Stimulated activated CD8-positive, alpha-beta memory T cell treated with anti-CD3 and anti-CD28 coated beads, Interleukin-2, amount 100 ng/mL, for 48 hours (primary cell): Measurements from ENCODE around the gene TPCN2.

ENCODE experiments used
- DNase-seq, 2 donors: peaks; one replicate each; pipeline ENCODE4 v3.0.0-alpha.2; 2020; ENCODE audit warnings: low read depth in 2 of 2

The TPCN2 gene

DNA sequence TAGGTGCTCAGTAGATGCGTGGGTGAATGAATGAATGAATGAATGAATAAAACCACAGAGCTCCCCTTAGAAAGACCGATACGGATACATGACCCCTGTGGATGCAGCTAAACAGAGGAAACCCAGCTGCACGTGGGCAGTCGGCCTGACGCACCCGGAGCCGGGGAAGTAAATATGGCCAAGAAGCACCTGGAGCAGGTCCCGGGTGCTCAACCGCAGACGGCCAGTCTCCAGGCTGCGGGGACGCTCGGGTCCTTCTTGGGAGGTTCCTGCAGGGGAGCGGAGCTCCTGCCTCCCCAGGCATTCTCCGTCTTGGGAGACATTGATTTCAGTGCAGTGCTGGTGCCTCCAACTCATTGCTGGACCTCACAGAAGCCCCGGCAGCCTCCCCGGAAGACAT is 11.7 kb upstream of the TPCN2 start:
- DNase-seq = no peak

DNA sequence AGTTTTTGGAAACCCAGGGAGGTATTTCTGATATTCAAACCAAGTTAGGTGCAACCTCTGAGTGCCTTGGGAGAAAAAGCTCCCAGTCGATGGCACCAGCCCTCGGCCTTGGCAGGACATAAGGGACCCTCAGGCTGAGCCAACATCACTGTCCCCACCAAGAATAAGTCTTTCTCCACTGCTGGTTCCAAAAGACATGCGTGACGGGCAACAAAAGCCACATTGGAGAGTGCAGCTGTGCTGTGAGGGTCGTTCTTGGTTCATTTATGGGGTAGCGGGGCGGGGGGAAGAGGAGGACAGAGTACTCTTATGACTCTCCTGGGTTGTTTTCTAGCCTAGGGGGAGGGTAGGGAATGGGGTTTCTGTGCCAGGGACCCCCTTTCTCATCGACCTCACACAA is 11.2 kb upstream of the TPCN2 start:
- no peak for DNase-seq

DNA sequence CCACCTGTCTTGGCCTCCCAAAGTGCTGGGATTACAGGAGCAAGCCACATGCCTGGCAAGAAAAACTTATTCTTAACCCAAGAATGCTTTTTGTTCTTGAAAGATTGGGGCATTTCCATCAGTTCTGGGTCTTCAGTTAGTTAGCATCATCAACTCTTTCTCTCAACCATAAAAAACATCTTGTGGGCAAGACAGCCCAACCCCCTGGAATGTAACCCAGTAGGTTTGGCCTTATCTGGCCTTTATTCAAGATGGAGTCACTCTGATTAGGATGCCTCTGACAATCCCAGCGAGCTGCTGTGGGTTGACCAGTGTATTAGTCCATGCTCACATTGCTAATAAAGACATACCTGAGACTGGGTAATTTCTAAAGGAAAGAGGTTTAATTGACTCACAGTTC is 9.2 kb upstream of the TPCN2 start:
- no peak for DNase-seq

DNA sequence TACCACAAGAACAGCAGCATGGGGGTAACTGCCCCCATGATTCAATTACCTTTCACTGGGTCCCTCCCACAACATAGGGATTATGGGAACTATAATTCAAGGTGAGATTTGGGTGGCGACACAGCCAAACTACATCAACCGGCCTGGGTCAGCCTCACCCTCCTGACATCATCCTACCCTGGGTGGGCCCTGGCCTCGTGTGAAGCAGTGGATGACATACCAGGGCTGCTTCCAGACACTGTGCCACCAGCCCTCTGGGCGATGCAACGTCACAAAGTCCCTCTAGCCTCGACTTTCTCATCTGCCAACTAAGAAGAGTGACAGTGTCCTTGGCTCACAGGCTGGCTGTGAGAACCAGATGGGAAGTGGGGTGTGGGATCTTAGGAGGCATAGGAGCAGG is 8.7 kb upstream of the TPCN2 start:
- no peak for DNase-seq

- DNase-seq = peak in 1 of 2 donors; percentile 33
Measured at GRCh38 chr11:69040581-69041260, 8.0 kb upstream of the TPCN2 start.

DNA sequence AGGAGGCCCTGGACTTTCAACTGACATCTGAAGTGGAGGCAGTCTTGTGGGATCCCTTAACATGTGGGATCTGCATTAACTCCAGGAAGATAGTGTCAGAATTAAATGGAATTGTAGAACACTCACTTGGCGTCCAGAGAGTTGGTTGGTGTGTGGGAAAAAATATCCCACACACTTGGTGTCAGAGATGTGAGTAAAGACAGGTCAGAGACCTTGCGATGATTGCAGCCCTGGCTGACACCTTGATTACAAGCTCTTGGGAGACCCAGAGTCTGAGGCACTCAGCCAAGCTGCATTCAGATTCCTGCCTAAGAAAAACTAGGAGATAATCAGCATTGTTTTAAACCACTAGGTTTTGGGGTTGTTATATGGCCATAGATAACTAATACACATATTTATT is 7.2 kb upstream of the TPCN2 start:
- DNase-seq = no peak

DNA sequence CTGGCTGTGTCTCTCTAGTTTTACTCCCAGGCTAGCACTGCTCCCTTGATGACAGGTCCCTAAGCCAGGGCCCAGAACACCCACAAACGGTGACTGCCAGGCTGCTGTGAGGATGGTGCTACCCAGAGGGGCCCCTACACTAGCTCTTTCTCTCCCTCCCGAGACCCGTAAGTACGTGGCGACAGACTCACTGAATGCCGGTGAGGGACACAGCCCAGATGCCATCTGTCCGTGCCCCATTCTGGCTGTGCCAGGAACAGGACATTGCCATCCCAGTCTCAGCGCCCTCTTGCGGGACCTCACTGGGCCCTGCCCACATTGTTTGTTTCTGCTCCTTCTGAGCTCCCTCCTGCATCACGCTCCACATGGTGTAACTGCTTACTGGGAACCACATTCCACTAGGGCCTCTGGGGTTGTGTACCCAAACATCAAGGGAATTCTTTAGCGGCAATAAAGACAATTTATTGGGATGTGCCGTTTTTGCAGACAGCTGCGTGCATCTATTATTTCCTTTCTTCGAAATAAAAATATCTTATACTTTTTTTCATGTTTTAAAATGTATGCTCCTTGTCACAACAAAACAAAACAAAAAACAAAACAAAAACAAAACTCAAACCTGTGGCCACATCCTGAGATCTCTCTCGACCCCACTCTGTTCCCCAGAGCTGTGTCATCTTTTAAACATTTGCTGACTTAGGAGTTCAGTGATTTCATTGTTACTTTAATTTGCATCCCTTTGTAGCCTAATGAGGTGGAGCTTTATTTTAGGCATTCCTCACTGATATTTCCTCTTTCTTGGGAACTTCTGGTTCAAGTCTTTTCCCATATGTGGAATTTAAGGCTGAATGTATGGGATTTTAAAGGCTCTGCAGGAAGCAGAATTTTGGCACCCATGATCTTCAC is 4.4 kb upstream of the TPCN2 start:
- DNase-seq = no peak

DNA sequence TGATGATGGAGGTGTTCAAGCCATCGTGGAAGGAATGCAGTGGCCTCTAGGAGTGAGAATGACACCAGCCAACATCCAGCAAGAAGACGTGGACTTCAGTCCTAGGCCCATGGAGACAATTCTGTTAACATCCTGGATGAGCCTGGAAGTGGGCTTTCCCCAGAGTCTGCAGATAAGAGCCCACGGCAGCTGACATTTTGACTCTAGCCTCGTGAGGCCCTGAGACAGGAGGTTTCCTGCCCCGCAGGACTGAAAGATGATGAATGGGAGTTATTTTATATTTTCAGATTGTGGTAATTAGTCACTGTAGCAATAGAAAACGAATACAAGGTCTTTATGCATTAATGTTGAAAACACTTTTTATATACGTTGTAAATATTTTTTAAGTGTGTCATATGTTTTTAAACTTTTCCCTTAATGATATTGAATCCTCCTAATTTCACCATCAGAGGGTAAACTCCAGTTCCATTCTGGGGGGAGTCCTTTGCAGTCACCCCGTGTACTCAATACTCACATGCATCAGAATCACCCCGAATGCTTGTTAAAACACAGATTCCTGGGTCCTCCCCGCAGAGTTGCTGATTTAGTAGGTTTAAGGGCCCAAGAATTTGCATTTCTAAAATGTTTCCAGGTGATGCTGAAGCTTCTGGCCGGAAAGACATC is 570 bp upstream of the TPCN2 start:
- no peak for DNase-seq

DNA sequence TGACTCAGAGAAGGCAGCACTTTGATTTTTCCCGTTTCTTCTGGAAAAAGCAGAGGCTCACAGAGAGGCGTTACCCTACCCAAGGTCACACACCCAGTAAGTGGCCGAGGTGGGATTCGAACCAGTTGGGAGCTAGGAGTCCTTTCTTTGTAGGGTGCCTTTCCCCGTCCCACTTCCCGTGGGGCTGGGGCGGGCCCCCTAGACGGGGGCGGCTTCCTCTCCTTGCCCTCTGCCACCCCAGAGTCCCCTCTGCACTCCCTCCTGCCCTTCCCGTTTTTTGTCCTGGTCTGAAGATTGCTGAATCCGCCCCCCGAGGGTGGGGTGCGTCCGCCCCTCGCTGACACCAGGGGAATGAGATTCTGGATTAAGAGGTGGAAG is 747 bp downstream of the TPCN2 start:
- no peak for DNase-seq

DNA sequence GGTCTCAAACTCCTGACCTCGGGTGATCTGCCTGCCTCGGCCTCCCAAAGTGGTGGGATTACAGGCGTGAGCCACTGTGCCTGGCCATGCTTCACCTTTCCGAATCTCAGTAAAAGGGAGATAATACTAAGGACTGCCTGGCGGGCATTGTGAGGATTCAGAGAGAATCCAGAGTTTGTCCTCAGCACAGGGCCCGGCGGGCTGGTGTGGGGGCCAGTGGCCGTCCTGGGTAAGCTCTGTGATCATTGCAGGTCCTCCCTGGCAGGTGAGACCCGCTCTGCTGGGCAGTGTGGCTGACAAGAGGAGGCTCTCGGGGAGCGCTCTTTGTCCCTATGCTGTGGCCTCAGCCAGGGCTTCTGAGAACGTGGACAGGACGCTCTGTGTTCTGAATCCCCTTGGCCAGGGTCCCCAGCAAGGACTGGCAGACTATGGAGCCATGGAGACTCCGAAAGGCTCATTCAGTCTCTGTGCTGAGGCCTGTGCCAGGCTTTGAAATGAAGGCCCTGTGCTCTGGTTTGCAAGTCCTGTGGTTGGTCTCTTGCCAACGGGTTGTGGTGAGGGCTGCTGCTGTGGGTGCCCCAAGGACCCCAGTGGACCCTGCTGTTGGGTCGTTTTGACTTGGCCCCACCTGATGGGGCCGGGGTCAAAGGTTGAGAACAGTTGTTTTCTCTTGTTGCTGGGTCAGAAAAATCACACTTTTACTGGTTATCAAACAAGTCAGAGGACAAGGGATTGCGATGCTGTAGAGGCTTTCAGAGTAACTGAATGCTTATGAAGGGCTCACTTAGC is 2.1 kb downstream of the TPCN2 start:
- no peak for DNase-seq

GRCh38 chr11:69051381-69052342 is 2.9 kb downstream of the TPCN2 start:
- no peak for DNase-seq

DNA sequence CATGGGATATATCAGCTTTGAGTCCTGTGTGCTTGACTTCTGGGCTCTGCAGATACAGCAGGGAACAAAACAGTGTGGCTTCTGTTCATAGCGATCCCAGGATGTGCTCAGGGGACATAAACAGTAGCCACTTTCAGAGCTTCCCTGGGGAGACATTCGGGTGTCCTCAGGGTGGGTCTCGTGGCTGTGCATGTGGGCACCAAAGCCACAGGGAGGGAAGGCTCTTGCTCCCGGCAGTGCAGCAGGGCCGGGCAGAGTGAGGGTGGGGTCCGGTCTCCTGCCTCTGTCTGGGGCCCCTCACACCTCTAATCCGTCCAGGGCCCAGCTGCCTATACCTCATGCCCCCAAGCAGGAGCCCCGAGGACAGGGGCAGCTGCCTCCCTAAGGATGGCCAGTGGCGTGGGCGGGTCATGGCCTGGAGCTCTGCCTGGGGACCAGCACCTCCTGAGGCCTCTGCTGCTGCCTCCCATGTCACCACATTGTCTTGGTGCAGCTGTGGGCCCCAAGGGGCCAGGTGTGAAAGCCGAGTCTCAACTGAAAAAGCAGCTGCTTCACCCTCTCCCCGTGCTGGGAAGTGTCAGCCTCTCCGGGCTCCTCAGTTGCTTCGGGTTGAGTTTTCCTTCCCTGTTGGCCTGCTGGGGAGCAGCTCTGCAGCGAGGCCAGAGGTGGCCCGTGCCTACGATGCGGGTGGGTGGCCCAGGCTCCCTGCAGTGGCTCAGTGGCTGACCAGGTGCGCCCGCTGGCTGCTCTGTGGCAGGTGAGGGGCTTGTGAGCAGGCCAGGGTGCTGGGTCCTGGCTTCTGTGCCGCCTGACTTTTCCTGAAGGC is 3.8 kb downstream of the TPCN2 start:
- DNase-seq = no peak

- DNase-seq = no peak
Measured at GRCh38 chr11:69053169-69053477, 4.4 kb downstream of the TPCN2 start.

DNA sequence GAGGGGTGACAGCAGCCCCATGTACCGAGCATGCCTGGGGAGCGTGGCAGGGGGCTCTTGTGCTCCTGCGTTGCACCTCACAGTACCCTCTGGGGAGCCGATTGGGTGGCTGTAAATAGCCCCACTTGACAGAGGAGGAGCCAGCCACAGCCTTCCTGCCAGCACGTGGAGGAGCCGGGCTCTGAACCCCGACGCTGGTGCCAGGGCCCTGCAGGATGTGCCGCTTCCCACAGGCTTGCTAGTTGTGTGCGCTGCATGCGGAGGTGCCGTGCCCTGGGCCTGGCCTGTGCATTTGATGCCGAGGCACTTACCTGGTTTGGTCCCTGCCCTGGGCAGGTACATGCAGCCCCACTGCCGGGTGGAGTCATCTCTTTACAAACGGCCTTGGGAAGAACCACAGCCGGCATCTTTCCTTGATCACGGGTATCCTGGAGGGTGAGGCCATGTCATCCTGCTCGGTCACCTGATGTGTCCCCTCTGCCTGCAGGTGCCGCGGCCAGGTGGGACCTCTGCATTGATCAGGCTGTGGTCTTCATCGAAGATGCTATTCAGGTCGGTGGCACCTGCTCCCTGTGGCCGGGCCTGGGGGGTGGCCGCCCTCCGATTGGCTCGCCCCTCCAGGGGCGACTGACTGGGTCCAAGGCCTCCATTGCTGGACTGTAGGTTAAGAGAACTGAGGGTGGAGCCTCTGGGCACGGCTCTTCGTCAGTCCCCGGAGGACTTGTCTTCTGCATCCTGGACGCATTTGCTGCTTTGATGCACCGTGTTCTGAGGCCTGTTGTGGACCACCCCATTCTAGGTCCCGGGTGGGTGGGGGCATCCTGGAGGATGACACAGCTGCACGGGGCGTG is 5.0 kb downstream of the TPCN2 start:
- DNase-seq = no peak

DNA sequence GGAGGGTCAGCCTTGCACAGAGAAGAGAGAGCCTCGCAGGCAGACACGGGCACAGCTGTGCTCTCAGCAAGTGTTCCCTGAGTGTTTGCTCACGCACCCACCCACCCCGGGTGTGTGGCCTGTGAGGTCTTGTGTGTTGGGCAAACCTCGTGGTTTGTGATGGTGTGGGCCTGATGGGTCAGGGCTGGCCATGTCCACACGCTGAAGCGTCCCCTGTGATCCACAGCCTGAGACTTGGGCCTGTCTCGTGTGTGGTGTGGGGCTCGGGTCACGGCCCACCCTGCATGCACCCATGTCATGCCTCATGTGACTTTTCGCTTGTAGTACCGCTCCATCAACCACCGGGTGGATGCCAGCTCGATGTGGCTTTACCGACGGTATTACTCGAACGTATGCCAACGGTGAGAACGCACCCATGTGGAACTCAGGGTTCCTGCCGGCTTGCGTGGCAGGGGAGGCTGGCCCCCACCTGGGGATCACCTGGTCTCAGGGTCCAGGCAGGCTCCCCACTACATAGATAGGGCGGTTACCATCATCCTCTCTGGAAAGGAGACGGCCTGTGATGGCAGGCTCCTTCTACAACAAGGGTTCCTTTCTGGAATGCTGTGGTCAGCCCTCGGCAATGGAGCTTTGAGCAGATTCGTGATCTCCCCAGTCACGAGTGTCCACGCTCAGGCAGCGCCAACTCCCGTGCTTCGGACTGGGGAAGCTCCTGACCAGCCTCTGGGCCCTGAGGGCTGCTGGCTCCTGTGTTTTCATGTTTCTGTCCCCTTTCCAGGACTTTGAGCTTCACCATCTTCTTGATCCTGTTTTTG is 5.9 kb downstream of the TPCN2 start:
- DNase-seq = no peak

- DNase-seq = no peak
Measured at GRCh38 chr11:69055212-69055586, 6.5 kb downstream of the TPCN2 start.

GRCh38 chr11:69055598-69056516 is 7.1 kb downstream of the TPCN2 start:
- DNase-seq = peak in 1 of 2 donors; percentile 28
